ENCODE measurements around the gene SBK3. TPM values are rescaled to one million over a fixed set of nuclear protein-coding genes. Genes with fewer than 3 reads are reported as not detected.

Gene SBK3
- total RNA-seq, 1 donor from 2014 or later: 1.5 TPM

DNA sequence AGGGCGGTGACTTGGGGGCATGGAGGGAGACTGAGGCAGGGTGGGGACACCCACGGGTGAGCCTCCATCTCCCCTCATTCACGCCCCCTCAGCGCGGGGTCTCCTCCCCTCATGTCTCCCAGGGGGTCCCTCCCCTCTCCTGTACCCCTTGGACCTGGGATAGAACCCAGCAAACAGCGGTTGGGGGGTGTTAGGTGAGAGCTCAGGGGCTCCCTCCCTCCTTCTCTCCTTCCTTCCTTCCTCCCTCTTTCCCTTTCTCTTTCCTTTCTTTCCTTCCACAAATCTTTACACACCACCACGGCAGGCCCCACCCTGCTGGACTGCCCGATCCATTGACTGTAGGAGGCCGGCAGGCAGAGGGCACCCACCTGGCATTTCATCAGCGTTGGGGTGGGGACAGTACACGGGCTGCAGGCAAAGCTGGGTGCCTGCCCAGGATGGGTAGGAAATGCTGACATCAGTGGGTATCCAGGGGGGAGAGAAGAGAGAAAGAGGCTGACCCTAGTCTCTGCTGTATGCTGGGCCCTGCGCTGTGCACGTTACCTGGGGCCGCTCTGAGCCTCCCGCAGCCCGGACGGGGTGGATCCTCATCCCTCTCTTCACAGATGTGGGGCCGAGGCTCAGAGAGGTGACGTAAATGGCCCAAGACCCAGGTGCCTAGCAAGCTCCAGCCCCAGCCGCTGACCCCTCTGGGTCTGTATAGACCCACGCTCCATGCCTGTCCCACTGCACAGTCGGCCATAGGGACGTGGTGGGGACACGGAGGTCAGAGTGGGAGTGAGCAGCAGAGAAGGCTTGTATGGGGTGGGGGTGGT is 53.6 kb downstream of the SBK3 start:
- DNase-seq (ENCODE audit: extremely low read depth, low read depth, low spot score): no peak

Other genes starting within 250 kb of the SBK3 start
- gene TMEM150B, start 220.2 kb downstream of the SBK3 start, total RNA-seq: not detected in 2 replicates
- gene KMT5C, start 205.7 kb downstream of the SBK3 start, total RNA-seq: 8.0 and 12.8 TPM in 2 replicates
- gene COX6B2, start 190.8 kb downstream of the SBK3 start, total RNA-seq: not detected in 2 replicates
- not detected in 2 replicates for gene GARIN5B, start 182.3 kb downstream of the SBK3 start, total RNA-seq
- 3.1 and 6.8 TPM in 2 replicates for gene IL11, start 175.1 kb downstream of the SBK3 start, total RNA-seq
- gene TMEM190, start 168.7 kb downstream of the SBK3 start, total RNA-seq: not detected in 2 replicates
- 0.58 and 1.3 TPM in 2 replicates for gene TMEM238, start 161.3 kb downstream of the SBK3 start, total RNA-seq
- 597 and 618 TPM in 2 replicates for gene RPL28, start 159.6 kb downstream of the SBK3 start, total RNA-seq
- gene UBE2S, start 137.8 kb downstream of the SBK3 start, total RNA-seq: 64.2 and 82.3 TPM in 2 replicates
- gene SHISA7, start 102.2 kb downstream of the SBK3 start, total RNA-seq: not detected in 2 replicates
- 52.1 and 73.1 TPM in 2 replicates for gene ISOC2, start 83.9 kb downstream of the SBK3 start, total RNA-seq
- gene C19orf85, start 80.8 kb downstream of the SBK3 start, total RNA-seq: not detected in 2 replicates
- 3.8 and 10.1 TPM in 2 replicates for gene ZNF628, start 68.9 kb downstream of the SBK3 start, total RNA-seq
- 26.4 and 42.5 TPM in 2 replicates for gene NAT14, start 60.4 kb downstream of the SBK3 start, total RNA-seq
- gene SSC5D, start 57.1 kb downstream of the SBK3 start, total RNA-seq: 2.4 and 2.9 TPM in 2 replicates
- not detected in 2 replicates for gene SBK2, start 8.4 kb downstream of the SBK3 start, total RNA-seq
- 9.2 and 9.5 TPM in 2 replicates for gene ZNF579, start 35.3 kb upstream of the SBK3 start, total RNA-seq
- 4.4 and 4.7 TPM in 2 replicates for gene FIZ1, start 54.0 kb upstream of the SBK3 start, total RNA-seq
- gene ZNF524, start 54.7 kb upstream of the SBK3 start, total RNA-seq: 24.6 and 42.1 TPM in 2 replicates
- gene ZNF865, start 60.1 kb upstream of the SBK3 start, total RNA-seq: 5.7 and 13.1 TPM in 2 replicates
- gene ZNF784, start 79.0 kb upstream of the SBK3 start, total RNA-seq: 2.0 and 3.9 TPM in 2 replicates
- 18.3 and 28.9 TPM in 2 replicates for gene ZNF580, start 95.5 kb upstream of the SBK3 start, total RNA-seq
- gene ZNF581, start 98.1 kb upstream of the SBK3 start, total RNA-seq: 22.8 and 39.4 TPM in 2 replicates
- gene CCDC106, start 102.7 kb upstream of the SBK3 start, total RNA-seq: 24.0 and 28.7 TPM in 2 replicates
- gene U2AF2, start 109.5 kb upstream of the SBK3 start, total RNA-seq: 111 and 150 TPM in 2 replicates
- 162 and 201 TPM in 2 replicates for gene EPN1, start 129.7 kb upstream of the SBK3 start, total RNA-seq
- not detected in 2 replicates for gene NLRP9, start 192.9 kb upstream of the SBK3 start, total RNA-seq
- gene RFPL4A, start 213.6 kb upstream of the SBK3 start, total RNA-seq: not detected in 2 replicates
- gene RFPL4AL1, start 223.6 kb upstream of the SBK3 start, total RNA-seq: not detected in 2 replicates

Data from glomerular endothelial cell (primary cell).